Amniotic stem cell (primary cell): ENCODE measurements around the gene GPNMB.

ENCODE experiments used
- DNase-seq: peaks from one replicate; lab custom pipeline; 2025; lab: John Stamatoyannopoulos, UW

Gene GPNMB

GRCh38 chr7:23230641-23231101 is 15.9 kb upstream of the GPNMB start:
- no peak for DNase-seq

- DNase-seq, result no peak
Observed at GRCh38 chr7:23232966-23233365, 13.6 kb upstream of the GPNMB start.

- no peak for DNase-seq
Observed at GRCh38 chr7:23234569-23235296, 11.8 kb upstream of the GPNMB start.

GRCh38 chr7:23235813-23236221 is 10.8 kb upstream of the GPNMB start:
- DNase-seq, result no peak

- DNase-seq, result no peak
Observed at GRCh38 chr7:23237000-23237399, 9.6 kb upstream of the GPNMB start.

GRCh38 chr7:23238983-23239652 is 7.5 kb upstream of the GPNMB start:
- no peak for DNase-seq

- DNase-seq, result no peak
Observed at GRCh38 chr7:23239698-23240097, 6.9 kb upstream of the GPNMB start.

- no peak for DNase-seq
Observed at GRCh38 chr7:23242321-23242720, 4.3 kb upstream of the GPNMB start.

- no peak for DNase-seq
Observed at GRCh38 chr7:23242935-23243334, 3.6 kb upstream of the GPNMB start.

GRCh38 chr7:23247046-23247602 is 549 bp downstream of the GPNMB start:
- no peak for DNase-seq

- no peak for DNase-seq
Observed at GRCh38 chr7:23247603-23248335, 1.2 kb downstream of the GPNMB start.

GRCh38 chr7:23249486-23249885 is 2.9 kb downstream of the GPNMB start:
- no peak for DNase-seq

GRCh38 chr7:23254051-23254681 is 7.6 kb downstream of the GPNMB start:
- no peak for DNase-seq

- DNase-seq, result no peak
Observed at GRCh38 chr7:23256731-23257130, 10.2 kb downstream of the GPNMB start.

GRCh38 chr7:23260371-23260770 is 13.8 kb downstream of the GPNMB start:
- DNase-seq, result no peak

- DNase-seq, result peak; percentile 62
Observed at GRCh38 chr7:23261843-23262452, 15.4 kb downstream of the GPNMB start.

GRCh38 chr7:23264916-23265458 is 18.4 kb downstream of the GPNMB start:
- no peak for DNase-seq

GRCh38 chr7:23266918-23267317 is 20.3 kb downstream of the GPNMB start:
- no peak for DNase-seq

GRCh38 chr7:23267357-23267756 is 20.8 kb downstream of the GPNMB start:
- no peak for DNase-seq

GRCh38 chr7:23268167-23268566 is 21.6 kb downstream of the GPNMB start:
- DNase-seq, result no peak

- no peak for DNase-seq
Observed at GRCh38 chr7:23268746-23269145, 22.2 kb downstream of the GPNMB start.
